GM12878 (cell line): ENCODE measurements around the gene PIEZO2.

ENCODE experiments used
- CTCF ChIP-seq, 3 experiments: IDR thresholded peaks in 2 of 3; conservative IDR thresholded peaks in 1 of 3; 2 replicates each; pipeline ENCODE4 v1.5.1; 2011; ENCODE audit warnings: low read depth in 3 of 3, low read length in 3 of 3, mild to moderate bottlenecking in 3 of 3, control low read depth in 2 of 3, moderate library complexity in 2 of 3, inconsistent platforms in 1 of 3, mixed read lengths in 1 of 3; ENCODE audit not compliant: control insufficient read depth in 2 of 3, insufficient read depth in 1 of 3; ENCODE audit errors: extremely low read depth in 1 of 3
- IKZF1 ChIP-seq: fragments of 450-650 bp; conservative IDR thresholded peaks from 2 replicates; pipeline ENCODE4 v1.6.1; 2017; ENCODE audit warnings: antibody characterized with exemption, mild to moderate bottlenecking
- IRF3 ChIP-seq: fragments of 450-650 bp; IDR thresholded peaks from 2 replicates; pipeline ENCODE4 v1.6.1; 2014; ENCODE audit warnings: mild to moderate bottlenecking
- NFIC ChIP-seq: IDR thresholded peaks from 2 replicates; pipeline ENCODE4 v1.6.1; 2012; ENCODE audit warnings: low read depth, mild to moderate bottlenecking, inconsistent platforms, low read length, moderate library complexity
- NR2F1 ChIP-seq: fragments of 450-650 bp; conservative IDR thresholded peaks from 2 replicates; pipeline ENCODE4 v1.6.1; 2017; ENCODE audit warnings: mild to moderate bottlenecking

- TF ChIP-seq IRF3 (no peak), IKZF1 (no peak), NR2F1 (no peak), NFIC (no peak), CTCF (IDR thresholded peaks at IDR 0.05 in 2 of 3, conservative IDR thresholded peaks at IDR 0.05 in 1 of 3; ENCODE audit: control insufficient read depth in 2 of 3, extremely low read depth in 1 of 3, insufficient read depth in 1 of 3, low read depth in 3 of 3, low read length in 3 of 3) (no peak)
These were observed 16.6 kb upstream of the PIEZO2 start for GRCh38 chr18:11165952-11166351.
